Osteoblast (primary cell): Measurements from ENCODE around the gene PRKN. TPM values are rescaled to one million over a fixed set of nuclear protein-coding genes. Genes with fewer than 3 reads are reported as not detected.

Experiments used
- DNase-seq: peaks from one replicate; pipeline ENCODE4 v3.0.0; 2011; ENCODE audit warnings: low spot score, mixed read lengths; ENCODE audit not compliant: insufficient read length; ENCODE audit errors: missing footprints
- H2AFZ ChIP-seq: 2 replicates; pipeline ENCODE4 v1.6.0; 2011; ENCODE audit warnings: mild to moderate bottlenecking, low read length
- H3K27ac ChIP-seq: 2 replicates; pipeline ENCODE4 v1.5.1; 2011; ENCODE audit warnings: mild to moderate bottlenecking, low read depth, low read length, moderate library complexity
- H3K27me3 ChIP-seq: 2 replicates; pipeline ENCODE4 v1.6.0; 2012; ENCODE audit warnings: mild to moderate bottlenecking, control low read depth, inconsistent platforms, low read length, moderate library complexity; ENCODE audit not compliant: insufficient read depth
- H3K36me3 ChIP-seq: 2 replicates; pipeline ENCODE4 v1.5.1; 2011; ENCODE audit warnings: mild to moderate bottlenecking, low read length, control low read depth, moderate library complexity; ENCODE audit not compliant: insufficient read depth
- H3K4me1 ChIP-seq: 2 replicates; pipeline ENCODE4 v1.5.1; 2011; ENCODE audit warnings: mild to moderate bottlenecking, low read length, control low read depth, moderate library complexity; ENCODE audit not compliant: insufficient read depth
- H3K4me2 ChIP-seq: 2 replicates; pipeline ENCODE4 v1.6.0; 2011; ENCODE audit warnings: mild to moderate bottlenecking, low read length; ENCODE audit not compliant: insufficient read depth
- H3K4me3 ChIP-seq: fragments of 200-600 bp; sonication (generic); 3 replicates; pipeline ENCODE4 v1.5.1; 2012; ENCODE audit warnings: mild to moderate bottlenecking, low read length, inconsistent platforms; ENCODE audit not compliant: insufficient read depth
- H3K79me2 ChIP-seq: 2 replicates; pipeline ENCODE4 v1.6.0; 2012; ENCODE audit warnings: mild to moderate bottlenecking, low read length, control low read depth, inconsistent platforms; ENCODE audit not compliant: insufficient read depth
- H3K9me3 ChIP-seq: 2 replicates; pipeline ENCODE4 v1.5.1; 2011; ENCODE audit warnings: low read depth, low read length, control low read depth
- H4K20me1 ChIP-seq: 2 replicates; pipeline ENCODE4 v1.6.0; 2012; ENCODE audit warnings: mild to moderate bottlenecking, low read length, control low read depth; ENCODE audit not compliant: insufficient read depth
- CTCF ChIP-seq: IDR thresholded peaks from 2 replicates; pipeline ENCODE4 v1.5.1; 2011; ENCODE audit warnings: mild to moderate bottlenecking, low read depth, low read length, moderate library complexity; ENCODE audit errors: extremely low read depth
- total RNA-seq: library from RNA; depleted of rRNA; stranded (reverse); fragments of >200 nt; gene quantifications from 2 replicates; pipeline ENCODE4 v1.2.3, GENCODE V29; 2012

Gene PRKN
- total RNA-seq, 1 donor = 2.9 TPM

- Histone ChIP-seq H4K20me1 (no peaks in the 10 kb centered on the region), H3K79me2 (no peaks in the 10 kb centered on the region), H3K9me3 (no peaks in the 10 kb centered on the region), H3K4me2 (no peak overlapping the region), H3K27me3 (no peaks in the 10 kb centered on the region), H2AFZ (no peak overlapping the region), H3K27ac (no peak overlapping the region), H3K4me1 (no peaks in the 10 kb centered on the region), H3K36me3 (no peaks in the 10 kb centered on the region), H3K4me3 (no peak overlapping the region)
- DNase-seq = no peak
- TF ChIP-seq CTCF = no peak
Measured at GRCh38 chr6:161494566-161494965, 1233.0 kb downstream of the PRKN start.

- H3K27me3 ChIP-seq = no peaks in the 10 kb centered on the region
- no peaks in the 10 kb centered on the region for H3K4me1 ChIP-seq
- H3K4me2 ChIP-seq = no peak overlapping the region
- DNase-seq = no peak
- no peaks in the 10 kb centered on the region for H3K9me3 ChIP-seq
- H3K79me2 ChIP-seq = no peaks in the 10 kb centered on the region
- no peak overlapping the region for H3K27ac ChIP-seq
- no peak overlapping the region for H2AFZ ChIP-seq
- no peaks in the 10 kb centered on the region for H4K20me1 ChIP-seq
- no peak for TF ChIP-seq CTCF
- no peaks in the 10 kb centered on the region for H3K36me3 ChIP-seq
- H3K4me3 ChIP-seq = no peak overlapping the region
Measured at GRCh38 chr6:161493576-161494118, 1233.9 kb downstream of the PRKN start.

- no peak for TF ChIP-seq CTCF
- DNase-seq = no peak
- no peak overlapping the region for H3K4me2 ChIP-seq
- H4K20me1 ChIP-seq = no peaks in the 10 kb centered on the region
- no peaks in the 10 kb centered on the region for H3K36me3 ChIP-seq
- no peaks in the 10 kb centered on the region for H3K27me3 ChIP-seq
- H3K4me1 ChIP-seq = no peaks in the 10 kb centered on the region
- no peak overlapping the region for H3K27ac ChIP-seq
- no peaks in the 10 kb centered on the region for H3K79me2 ChIP-seq
- no peaks in the 10 kb centered on the region for H3K9me3 ChIP-seq
- H3K4me3 ChIP-seq = no peak overlapping the region
- H2AFZ ChIP-seq = no peak overlapping the region
Measured at GRCh38 chr6:161489626-161490306, 1237.8 kb downstream of the PRKN start.

GRCh38 chr6:161487694-161488093, 1239.9 kb downstream of the PRKN start:
- DNase-seq = no peak
- Histone ChIP-seq H3K9me3 (no peaks in the 10 kb centered on the region), H3K79me2 (no peaks in the 10 kb centered on the region), H3K27ac (no peak overlapping the region), H3K36me3 (no peaks in the 10 kb centered on the region), H3K4me1 (no peaks in the 10 kb centered on the region), H2AFZ (no peak overlapping the region), H3K4me2 (no peak overlapping the region), H4K20me1 (no peaks in the 10 kb centered on the region), H3K4me3 (no peak overlapping the region), H3K27me3 (no peaks in the 10 kb centered on the region)
- no peak for TF ChIP-seq CTCF
